HG03196 (cell line): ENCODE measurements around the gene CCDC9B.

Experiments used
- ATAC-seq: cut with Tn5 transposase; IDR thresholded peaks from one replicate; pipeline ENCODE4 v1.9.1; 2021; ENCODE audit not compliant: unreplicated experiment

Gene CCDC9B

GRCh38 chr15:40310001-40310959 lies 30.5 kb downstream of the CCDC9B start:
- no peak for ATAC-seq

- no peak for ATAC-seq
Measured at GRCh38 chr15:40309344-40309862, 31.3 kb downstream of the CCDC9B start.

- no peak for ATAC-seq
Measured at GRCh38 chr15:40307421-40308211, 33.1 kb downstream of the CCDC9B start, which contains the start of gene PLCB2. Gene PLCB2 (minus strand): TSS chr15:40307935. CDS start chr15:40307672, 263 bp downstream.

DNA sequence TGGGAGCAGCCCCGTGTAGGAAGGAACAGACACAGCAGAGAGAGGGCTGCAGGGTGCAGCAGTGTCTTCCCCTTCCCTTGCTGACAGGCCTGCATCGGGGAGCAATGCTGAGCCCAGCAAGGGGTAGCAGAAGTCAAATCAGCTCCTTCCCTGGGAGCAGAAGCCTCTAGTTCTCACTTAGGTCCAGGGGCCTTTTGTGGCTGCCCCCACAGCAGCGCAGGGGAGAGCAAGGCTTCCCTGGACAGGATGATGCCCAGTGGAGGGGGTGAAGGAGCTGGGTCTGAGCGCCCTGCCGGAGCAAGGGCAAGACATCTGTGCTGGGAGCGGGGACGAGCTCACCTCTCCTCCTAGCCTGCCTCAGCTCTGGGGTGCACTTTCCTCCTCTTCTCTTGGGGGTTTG lies 33.8 kb downstream of the CCDC9B start:
- no peak for ATAC-seq

GRCh38 chr15:40306371-40306770 lies 34.4 kb downstream of the CCDC9B start:
- no peak for ATAC-seq

GRCh38 chr15:40305281-40305680 lies 35.5 kb downstream of the CCDC9B start:
- ATAC-seq, result no peak

GRCh38 chr15:40303576-40303975 lies 37.2 kb downstream of the CCDC9B start:
- no peak for ATAC-seq

- ATAC-seq, result no peak
Measured at GRCh38 chr15:40302981-40303380, 37.8 kb downstream of the CCDC9B start.

DNA sequence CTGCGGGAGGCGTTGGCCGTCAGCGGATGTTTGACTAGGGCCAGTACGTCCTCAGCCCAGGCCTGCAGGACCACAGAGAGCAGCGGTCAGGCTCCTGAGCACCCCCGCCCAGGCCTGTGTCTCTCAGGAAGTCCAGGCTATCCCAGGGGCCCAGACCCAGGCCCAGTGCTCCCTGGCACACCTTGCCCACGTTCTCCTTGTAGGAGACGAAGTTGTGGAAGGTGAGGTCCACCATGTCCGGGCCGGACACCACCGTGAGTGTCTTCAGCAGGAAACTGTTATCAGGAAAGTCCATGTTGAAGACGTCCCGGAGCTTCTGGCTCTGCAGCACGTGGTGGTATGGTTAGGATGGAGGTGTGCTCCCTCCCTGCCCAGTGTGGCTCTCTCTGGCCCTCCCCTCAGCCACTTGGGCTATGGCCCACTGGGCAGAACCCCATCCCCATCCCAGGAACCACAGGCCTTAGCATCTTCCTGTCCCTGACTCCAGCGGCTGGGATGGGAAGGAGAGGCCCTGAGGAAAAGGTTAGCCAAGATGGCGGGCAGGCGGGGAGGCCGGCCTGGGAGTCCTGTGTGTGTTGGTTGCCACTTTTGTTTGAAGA lies 38.4 kb downstream of the CCDC9B start:
- no peak for ATAC-seq

DNA sequence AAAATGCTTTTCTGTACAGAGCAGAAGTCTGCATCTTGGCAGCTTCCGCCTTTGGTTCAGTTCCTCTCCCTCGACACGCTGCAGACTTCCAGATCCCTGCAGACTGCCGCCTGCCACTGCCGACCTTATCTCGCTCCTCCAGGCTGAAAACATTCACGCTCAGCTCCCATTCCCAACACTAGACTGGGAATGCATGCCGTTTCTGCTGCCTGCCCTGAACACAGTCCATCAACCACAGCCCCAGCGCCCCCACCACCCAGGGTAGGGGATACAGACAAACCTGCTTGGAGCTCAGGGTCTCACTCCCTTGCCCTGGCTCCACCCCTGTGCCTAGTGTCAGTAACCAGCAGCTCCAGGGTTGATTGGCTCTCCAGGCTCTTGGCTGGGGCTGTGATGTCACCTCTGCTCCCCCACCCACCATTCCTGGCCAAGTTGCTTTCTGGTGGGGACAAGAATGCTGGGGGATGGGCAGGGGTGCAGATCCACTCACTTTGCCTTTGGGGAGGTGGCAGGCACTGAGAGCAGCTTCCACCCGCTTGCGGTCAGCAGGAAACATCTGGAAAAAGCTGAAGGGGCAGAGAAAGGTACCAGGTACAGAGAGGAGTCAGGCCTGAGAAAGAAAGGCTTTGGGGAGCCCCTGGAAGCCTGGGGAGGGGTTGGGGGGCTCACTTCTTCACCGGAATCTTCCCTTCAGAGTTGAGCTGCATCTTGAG lies 39.1 kb downstream of the CCDC9B start:
- ATAC-seq, result no peak

DNA sequence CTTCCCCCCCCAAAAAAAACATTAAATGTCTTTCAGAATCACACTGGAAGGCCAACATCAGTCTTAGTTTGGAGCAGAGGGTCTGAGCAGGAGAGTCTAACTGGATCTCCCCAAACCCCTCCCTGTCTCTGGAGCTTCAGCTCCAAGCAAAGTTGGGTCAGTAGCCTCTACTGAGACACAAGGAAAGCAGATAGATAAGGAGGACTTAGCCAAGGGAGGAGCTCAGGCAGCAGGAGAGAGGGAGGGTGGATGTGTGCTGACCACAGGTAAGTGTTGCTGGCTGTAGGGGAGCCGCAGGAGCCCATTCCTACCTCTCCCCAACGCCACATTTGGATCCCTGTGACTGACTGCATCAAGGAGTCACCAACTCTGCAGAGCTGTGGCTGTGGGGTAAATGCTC lies 40.0 kb downstream of the CCDC9B start:
- ATAC-seq, result no peak

GRCh38 chr15:40300367-40300766 lies 40.4 kb downstream of the CCDC9B start:
- ATAC-seq, result no peak

GRCh38 chr15:40298216-40298935 lies 42.4 kb downstream of the CCDC9B start:
- no peak for ATAC-seq

DNA sequence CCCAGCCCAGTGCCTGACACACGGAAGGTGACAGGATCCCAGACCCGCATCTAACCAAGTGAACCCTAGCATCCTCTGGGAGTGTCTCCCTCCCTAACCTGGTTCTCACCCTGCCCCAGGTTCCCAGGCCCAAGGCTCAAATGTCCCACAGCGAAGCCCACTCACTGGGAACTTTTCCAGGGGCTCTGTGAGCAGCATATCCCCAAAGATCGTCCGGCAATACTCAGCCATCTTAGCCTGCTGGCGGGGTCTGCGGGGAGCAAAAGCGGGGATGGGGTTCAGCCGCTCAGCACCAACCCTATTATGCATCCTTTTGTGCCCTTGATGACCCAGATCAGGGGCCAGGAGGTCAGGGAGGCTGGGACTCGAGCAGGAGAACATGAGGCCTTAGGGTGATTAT lies 43.4 kb downstream of the CCDC9B start:
- ATAC-seq, result no peak

DNA sequence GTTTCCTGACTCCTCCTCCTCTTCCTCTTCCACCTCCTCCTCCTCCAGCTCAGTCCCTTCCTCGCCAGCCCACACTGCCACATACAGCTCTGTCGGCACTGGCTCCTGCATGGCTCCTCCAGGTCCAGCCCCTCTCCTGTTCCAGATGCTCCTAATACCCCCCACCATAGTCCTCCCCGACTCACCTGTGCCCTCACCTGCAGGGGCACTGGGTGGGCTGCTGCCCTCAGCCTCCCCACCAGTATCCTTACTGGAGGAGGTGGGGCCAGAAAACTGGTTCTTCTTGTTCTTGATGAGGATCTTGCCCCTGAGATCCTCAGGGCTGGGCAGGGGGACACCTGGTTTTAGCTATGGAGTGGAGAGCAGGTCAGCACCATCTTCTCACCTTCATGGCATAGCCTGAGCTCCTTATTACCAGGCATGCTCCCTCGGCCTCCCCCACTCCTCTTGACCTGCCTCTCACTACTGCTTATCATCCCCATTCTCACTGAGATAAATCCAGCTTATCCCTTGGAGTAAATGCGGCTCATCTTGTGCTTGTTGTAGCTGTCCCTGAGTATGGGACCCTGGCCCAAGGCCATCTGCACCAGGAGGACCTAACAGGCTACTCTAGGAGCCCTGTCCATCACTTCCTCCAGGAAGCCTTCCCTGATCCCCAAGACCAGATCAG lies 44.0 kb downstream of the CCDC9B start:
- no peak for ATAC-seq

DNA sequence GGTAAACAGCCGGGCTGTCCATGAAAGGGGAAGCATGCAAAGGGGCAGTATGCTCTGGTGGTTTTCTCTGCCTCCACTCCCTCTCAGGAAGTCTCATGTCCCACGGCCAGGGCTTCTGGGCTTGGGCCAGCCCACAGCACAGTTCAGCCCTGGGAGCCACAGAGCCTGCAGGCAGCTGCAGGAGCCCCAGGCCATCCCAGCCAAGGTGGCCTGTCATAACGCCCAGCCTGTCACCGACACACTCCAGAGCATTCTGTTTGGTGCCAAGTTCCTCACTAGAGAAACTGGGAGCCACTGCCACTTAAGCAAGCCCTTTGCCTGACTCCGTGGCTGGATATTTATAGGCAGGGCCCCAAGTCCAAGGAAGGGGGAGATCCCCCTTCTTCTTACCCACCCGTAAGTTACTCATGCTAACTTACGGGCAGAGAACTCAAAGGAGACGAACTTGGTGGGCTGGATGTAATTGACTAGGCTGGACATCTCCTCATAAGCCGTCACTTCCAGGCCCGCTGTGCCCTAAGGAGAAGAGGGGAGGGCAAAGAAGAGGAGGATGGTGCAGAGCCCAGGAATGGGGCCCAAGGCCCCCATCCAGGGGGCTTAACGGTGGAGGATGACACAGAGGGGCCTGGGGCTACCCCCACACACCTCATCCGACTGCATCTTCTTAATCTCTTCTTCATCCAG lies 44.7 kb downstream of the CCDC9B start:
- no peak for ATAC-seq

- no peak for ATAC-seq
Measured at GRCh38 chr15:40295297-40295696, 45.4 kb downstream of the CCDC9B start.

DNA sequence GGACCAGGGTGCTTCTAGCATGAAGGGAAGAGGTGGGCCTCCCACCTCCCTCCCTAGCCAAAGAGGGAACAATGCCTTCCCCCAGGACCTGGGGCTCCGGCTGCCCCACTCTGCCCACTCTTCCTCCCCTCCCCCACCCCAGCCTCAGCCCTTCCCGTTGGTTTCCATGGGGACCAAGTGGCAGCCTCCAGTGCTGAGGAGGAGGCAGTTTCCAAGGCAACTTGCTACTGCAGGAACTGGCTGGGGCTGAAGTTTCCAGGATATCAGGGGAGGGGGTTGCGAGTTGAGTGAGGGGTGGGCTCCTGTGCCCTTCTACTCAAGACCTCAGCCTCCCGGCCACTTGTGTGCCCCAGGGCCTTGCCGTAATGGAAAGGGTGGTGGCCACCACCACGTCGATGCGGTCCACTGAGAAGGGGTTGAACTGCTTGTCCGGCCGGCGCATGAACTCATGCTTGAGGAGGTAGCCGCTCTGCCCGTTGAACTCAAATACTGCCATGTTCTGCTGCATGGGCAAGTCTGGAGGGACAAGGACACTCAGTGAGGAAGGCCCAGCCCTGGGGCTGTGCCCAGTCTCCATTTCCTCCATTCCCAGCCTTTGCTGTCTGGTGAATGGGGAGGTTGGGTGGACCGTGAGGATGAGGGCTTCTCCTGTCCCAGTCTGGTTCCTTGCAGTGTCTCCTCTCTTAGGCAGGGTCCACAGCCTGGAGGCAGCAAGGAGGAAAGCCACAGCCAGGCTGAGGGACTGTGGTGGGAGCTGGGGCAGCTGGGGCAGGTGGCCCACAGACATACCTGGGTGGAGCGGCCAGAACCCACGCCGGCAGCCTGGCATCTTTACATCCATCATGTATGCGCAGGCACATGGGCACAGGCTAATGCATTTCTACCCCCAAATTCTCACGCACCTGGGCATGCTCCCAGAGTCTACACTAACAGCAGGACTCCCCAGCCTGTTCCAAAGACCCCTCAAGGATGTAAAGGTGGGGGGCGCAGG lies 46.5 kb downstream of the CCDC9B start:
- ATAC-seq, result no peak
